ENCODE data around the gene CPNE7. TPM values are rescaled to one million over a fixed set of nuclear protein-coding genes. Genes with fewer than 3 reads are reported as not detected.

CPNE7 gene
- total and polyA plus RNA-seq, 2 experiments from 2014 or later = 8.7 to 24.8 TPM

- 68% methylated on average over 19 of the region's 19 CpGs for WGBS (ENCODE audit: low lambda C conversion rate, missing lambda C conversion rate)
- peaks cover 25% of the 10 kb centered on the region for H3K27me3 ChIP-seq
These were observed 2.9 kb upstream of the CPNE7 start for GRCh38 chr16:89572485-89573205.

GRCh38 chr16:89573826-89574680 is 1.5 kb upstream of the CPNE7 start:
- H3K4me1 ChIP-seq (ENCODE audit: insufficient read depth) = peaks cover 21% of the 10 kb centered on the region
- peaks cover 25% of the 10 kb centered on the region for H3K27me3 ChIP-seq
- no peak overlapping the region for H2AFZ ChIP-seq
- H3K9me2 ChIP-seq (replicated peaks; ENCODE audit: insufficient read depth) = no peaks in the 10 kb centered on the region
- no peak overlapping the region for H3K4me3 ChIP-seq
- H3K27ac ChIP-seq = no peak overlapping the region
- no peaks in the 10 kb centered on the region for H3K36me3 ChIP-seq (replicated peaks; ENCODE audit: insufficient read depth, low read depth)
- no peaks in the 10 kb centered on the region for H3K9me3 ChIP-seq (ENCODE audit: low read depth)
- peak overlapping the region; percentile 84 for H3K4me2 ChIP-seq
- TF ChIP-seq CTCF (IDR thresholded peaks at IDR 0.05; ENCODE audit: poor library complexity) (no peak), EZH2phosphoT487 (IDR thresholded peaks at IDR 0.05; ENCODE audit: low read depth, severe bottlenecking, unreplicated experiment) (no peak)
- H4K20me1 ChIP-seq (ENCODE audit: insufficient read depth, poor library complexity, severe bottlenecking) = no peaks in the 10 kb centered on the region
- DNase-seq (ENCODE audit: low spot score) = no peak
- H3K79me2 ChIP-seq = no peaks in the 10 kb centered on the region
- WGBS (ENCODE audit: low lambda C conversion rate, missing lambda C conversion rate) = 77% methylated on average over 25 of the region's 31 CpGs

More at GRCh38 chr16:89572485-89573205, 2.9 kb upstream of the CPNE7 start:
- Histone ChIP-seq H3K4me3 (no peak overlapping the region), H3K27ac (no peak overlapping the region), H4K20me1 (ENCODE audit: insufficient read depth, poor library complexity, severe bottlenecking) (no peaks in the 10 kb centered on the region), H3K9me3 (ENCODE audit: low read depth) (no peaks in the 10 kb centered on the region), H3K36me3 (replicated peaks; ENCODE audit: insufficient read depth, low read depth) (no peaks in the 10 kb centered on the region), H3K9me2 (replicated peaks; ENCODE audit: insufficient read depth) (no peaks in the 10 kb centered on the region), H3K79me2 (no peaks in the 10 kb centered on the region), H3K4me1 (ENCODE audit: insufficient read depth) (peaks cover 21% of the 10 kb centered on the region), H2AFZ (no peak overlapping the region), H3K4me2 (no peak overlapping the region)
- TF ChIP-seq CTCF (IDR thresholded peaks at IDR 0.05; ENCODE audit: poor library complexity) = no peak
- no peak for TF ChIP-seq EZH2 (IDR thresholded peaks at IDR 0.05; ENCODE audit: borderline replicate concordance)
- no peak for TF ChIP-seq EZH2phosphoT487 (IDR thresholded peaks at IDR 0.05; ENCODE audit: low read depth, severe bottlenecking, unreplicated experiment)
- no peak for DNase-seq (ENCODE audit: low spot score)

- Histone ChIP-seq H3K27me3 (peaks cover 25% of the 10 kb centered on the region), H3K36me3 (replicated peaks; ENCODE audit: insufficient read depth, low read depth) (no peaks in the 10 kb centered on the region), H3K79me2 (no peaks in the 10 kb centered on the region), H3K9me2 (replicated peaks; ENCODE audit: insufficient read depth) (no peaks in the 10 kb centered on the region), H4K20me1 (ENCODE audit: insufficient read depth, poor library complexity, severe bottlenecking) (no peaks in the 10 kb centered on the region), H3K4me3 (peak overlapping the region; percentile 20), H3K4me2 (peak overlapping the region; percentile 84), H3K4me1 (ENCODE audit: insufficient read depth) (peaks cover 21% of the 10 kb centered on the region), H3K9me3 (ENCODE audit: low read depth) (no peaks in the 10 kb centered on the region), H2AFZ (peak overlapping the region; percentile 68), H3K27ac (no peak overlapping the region)
- DNase-seq (ENCODE audit: low spot score) = peak; percentile 88
- WGBS (ENCODE audit: low lambda C conversion rate, missing lambda C conversion rate) = 6% methylated on average over 20 of the region's 55 CpGs
- peak; percentile 61 for TF ChIP-seq CTCF (IDR thresholded peaks at IDR 0.05; ENCODE audit: poor library complexity)
- no peak for TF ChIP-seq EZH2phosphoT487 (IDR thresholded peaks at IDR 0.05; ENCODE audit: low read depth, severe bottlenecking, unreplicated experiment)
- TF ChIP-seq EZH2 (IDR thresholded peaks at IDR 0.05; ENCODE audit: borderline replicate concordance) = peak; percentile 88
These were observed 794 bp upstream of the CPNE7 start for GRCh38 chr16:89574681-89575246.
